ENCODE data around the gene TRO.

TRO gene

DNA sequence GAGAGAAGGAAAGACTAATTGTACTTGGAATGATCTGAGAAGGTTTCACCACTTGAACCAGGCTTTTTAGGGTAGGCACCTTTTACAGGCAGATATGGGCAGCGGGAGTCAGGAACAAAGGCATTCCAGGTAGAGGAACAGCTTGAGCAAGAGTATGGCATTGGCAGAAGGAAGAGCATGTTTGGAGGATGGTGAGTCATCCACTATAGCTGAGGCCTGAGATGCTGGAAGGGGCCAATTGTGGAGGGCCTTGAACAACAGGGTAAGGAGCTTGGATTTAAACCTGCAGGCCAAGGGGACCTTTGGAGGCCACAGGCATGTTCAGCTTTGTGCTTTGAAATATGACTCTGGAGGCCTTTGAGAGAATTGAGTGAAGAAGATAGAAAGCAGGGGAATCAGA lies 41.1 kb downstream of the TRO start:
- TF ChIP-seq, protein P1, sequence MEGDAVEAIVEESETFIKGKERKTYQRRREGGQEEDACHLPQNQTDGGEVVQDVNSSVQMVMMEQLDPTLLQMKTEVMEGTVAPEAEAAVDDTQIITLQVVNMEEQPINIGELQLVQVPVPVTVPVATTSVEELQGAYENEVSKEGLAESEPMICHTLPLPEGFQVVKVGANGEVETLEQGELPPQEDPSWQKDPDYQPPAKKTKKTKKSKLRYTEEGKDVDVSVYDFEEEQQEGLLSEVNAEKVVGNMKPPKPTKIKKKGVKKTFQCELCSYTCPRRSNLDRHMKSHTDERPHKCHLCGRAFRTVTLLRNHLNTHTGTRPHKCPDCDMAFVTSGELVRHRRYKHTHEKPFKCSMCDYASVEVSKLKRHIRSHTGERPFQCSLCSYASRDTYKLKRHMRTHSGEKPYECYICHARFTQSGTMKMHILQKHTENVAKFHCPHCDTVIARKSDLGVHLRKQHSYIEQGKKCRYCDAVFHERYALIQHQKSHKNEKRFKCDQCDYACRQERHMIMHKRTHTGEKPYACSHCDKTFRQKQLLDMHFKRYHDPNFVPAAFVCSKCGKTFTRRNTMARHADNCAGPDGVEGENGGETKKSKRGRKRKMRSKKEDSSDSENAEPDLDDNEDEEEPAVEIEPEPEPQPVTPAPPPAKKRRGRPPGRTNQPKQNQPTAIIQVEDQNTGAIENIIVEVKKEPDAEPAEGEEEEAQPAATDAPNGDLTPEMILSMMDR (conservative IDR thresholded peaks at IDR 0.05; ENCODE audit: low read depth, low read length): no peak
- H3K4me3 ChIP-seq (ENCODE audit: low read length): no peak overlapping the region
- no peak for DNase-seq (ENCODE audit: low read depth)

GRCh38 chrX:54964766-54965497 lies 44.3 kb downstream of the TRO start:
- DNase-seq (ENCODE audit: low read depth): no peak
- TF ChIP-seq, protein P1 (conservative IDR thresholded peaks at IDR 0.05; ENCODE audit: low read depth, low read length): no peak
- no peak overlapping the region for H3K4me3 ChIP-seq (ENCODE audit: low read length)

- no peak overlapping the region for H3K4me3 ChIP-seq (ENCODE audit: low read length)
- DNase-seq (ENCODE audit: low read depth): no peak
- TF ChIP-seq, protein P1 (conservative IDR thresholded peaks at IDR 0.05; ENCODE audit: low read depth, low read length): no peak
Observed at GRCh38 chrX:54977387-54977786, 56.8 kb downstream of the TRO start.

DNA sequence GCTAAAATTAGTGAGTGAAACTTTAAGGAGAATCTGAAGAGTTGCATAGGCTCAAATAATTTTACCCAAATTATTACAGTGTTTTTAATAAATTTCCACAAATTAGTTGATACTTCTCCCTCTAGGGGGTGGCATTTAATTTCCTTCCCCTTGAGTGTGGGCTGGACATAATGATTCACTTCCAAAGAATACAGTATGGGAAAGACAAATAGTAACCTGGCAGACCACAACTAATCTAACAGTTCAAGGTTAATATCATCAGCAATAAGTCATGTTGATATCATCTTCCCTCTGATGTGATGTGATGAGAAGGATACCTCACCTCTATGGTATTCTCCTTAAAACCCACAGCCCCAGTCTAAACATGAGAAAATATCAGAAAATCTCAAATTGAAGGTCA lies 57.8 kb downstream of the TRO start:
- DNase-seq (ENCODE audit: low read depth): no peak
- TF ChIP-seq, protein P1 (conservative IDR thresholded peaks at IDR 0.05; ENCODE audit: low read depth, low read length): no peak
- H3K4me3 ChIP-seq (ENCODE audit: low read length): no peak overlapping the region

DNA sequence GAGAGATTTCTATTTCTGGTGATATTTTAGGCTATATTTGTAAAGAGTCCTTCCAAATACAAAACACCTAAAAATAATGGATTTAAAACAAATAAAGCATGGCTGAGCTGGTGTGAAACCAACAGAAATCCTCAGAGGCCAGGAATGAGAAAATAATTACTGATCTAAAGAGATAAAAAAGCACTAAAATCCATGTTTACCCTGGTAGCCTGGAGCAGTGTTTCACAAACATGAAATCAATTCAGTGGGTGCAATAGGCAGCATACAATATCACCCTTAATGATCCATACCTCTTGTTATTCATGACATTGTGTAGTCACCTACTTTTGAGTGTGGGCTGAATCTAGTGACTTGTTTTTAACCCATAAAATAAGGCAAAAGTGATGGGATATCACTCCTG lies 58.8 kb downstream of the TRO start:
- TF ChIP-seq, protein P1 (conservative IDR thresholded peaks at IDR 0.05; ENCODE audit: low read depth, low read length): no peak
- no peak overlapping the region for H3K4me3 ChIP-seq (ENCODE audit: low read length)
- no peak for DNase-seq (ENCODE audit: low read depth)

DNA sequence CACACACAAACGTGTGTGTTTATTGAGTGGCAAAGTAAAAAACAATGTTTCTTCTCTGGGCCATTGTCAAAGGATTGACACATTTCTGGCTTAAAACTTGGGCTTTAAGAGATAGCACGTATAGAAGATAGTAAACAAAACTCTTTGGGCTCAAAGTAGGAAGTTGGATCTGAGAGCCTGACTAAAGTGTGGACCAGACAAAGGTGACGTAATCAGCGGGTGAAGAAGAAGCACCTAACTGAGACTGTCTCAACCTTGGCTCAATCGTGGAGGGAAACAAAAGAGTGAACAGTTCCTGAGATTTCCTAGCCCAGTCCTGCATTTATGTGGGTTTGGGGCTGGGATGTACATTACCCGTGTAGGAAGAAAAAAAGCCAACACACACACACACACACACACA lies 59.7 kb downstream of the TRO start:
- no peak overlapping the region for H3K4me3 ChIP-seq (ENCODE audit: low read length)
- no peak for DNase-seq (ENCODE audit: low read depth)
- TF ChIP-seq, protein P1 (conservative IDR thresholded peaks at IDR 0.05; ENCODE audit: low read depth, low read length): no peak
